Measurements from ENCODE around the gene C20orf204.
A peak's percentile ranks its signal among the peaks of the same experiment; 100 is the strongest.
"Not testable (repeated sequence)": the region's sequence is repeated elsewhere in the genome, so short reads cannot be mapped to it uniquely, and the experiment has no call there.

The C20orf204 gene

DNA sequence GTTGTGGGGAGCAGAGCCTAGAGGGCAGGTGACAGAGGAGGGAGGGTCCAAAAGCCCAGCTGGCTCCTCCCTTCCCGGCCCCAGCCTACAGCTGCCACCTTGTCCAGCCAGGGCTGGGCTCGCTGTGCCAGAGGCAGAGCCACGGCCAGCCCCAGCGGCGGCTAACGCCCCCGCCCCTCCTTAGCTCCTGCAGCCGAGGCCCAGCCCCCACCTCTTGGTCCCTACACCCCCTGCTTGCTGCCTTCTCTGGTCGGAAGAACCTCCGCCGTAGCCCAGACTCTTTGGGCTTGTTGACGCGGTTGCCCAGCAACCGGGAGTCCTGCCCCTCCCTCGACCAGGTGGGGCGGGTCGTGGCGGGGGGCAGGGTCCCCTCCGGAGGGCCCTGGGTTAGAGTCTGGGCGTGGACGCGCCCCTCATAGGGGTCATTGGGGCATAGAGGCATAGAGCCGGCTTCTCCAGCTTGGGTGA is 48.7 kb downstream of the C20orf204 start:
- DNase-seq: peak in 2 of 3 experiments; percentile 67 to 69

DNA sequence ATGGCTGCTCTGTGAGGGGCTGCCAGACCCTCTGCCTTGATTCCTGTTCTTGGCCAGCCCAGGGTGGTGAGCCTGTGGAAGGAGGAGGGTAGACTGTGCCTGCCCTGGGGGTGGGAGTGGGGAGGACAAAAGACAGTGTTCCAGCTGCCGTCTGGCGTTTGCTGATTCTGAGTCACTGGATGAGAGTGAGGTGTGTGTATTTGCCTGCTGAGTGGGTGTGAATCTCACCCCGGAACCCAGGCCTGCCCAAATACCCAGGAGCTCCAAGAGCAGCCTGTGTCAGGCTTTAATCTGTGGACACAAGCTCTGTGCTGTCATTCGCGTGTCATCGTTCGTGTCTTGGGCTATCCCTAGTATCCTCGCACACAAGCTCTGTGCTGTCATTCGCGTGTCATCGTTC is 50.8 kb downstream of the C20orf204 start:
- no peak for DNase-seq

DNA sequence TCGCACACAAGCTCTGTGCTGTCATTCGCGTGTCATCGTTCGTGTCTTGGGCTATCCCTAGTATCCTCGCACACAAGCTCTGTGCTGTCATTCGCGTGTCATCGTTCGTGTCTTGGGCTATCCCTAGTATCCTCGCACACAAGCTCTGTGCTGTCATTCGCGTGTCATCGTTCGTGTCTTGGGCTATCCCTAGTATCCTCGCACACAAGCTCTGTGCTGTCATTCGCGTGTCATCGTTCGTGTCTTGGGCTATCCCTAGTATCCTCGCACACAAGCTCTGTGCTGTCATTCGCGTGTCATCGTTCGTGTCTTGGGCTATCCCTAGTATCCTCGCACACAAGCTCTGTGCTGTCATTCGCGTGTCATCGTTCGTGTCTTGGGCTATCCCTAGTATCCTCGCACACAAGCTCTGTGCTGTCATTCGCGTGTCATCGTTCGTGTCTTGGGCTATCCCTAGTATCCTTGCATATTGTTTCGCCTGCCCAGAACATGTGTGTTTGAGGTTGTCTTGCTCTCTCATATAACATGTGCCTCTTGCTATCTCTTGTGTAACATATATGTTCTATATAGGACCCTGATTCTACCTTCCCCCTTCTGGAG is 51.3 kb downstream of the C20orf204 start:
- DNase-seq: not testable (repeated sequence)

DNA sequence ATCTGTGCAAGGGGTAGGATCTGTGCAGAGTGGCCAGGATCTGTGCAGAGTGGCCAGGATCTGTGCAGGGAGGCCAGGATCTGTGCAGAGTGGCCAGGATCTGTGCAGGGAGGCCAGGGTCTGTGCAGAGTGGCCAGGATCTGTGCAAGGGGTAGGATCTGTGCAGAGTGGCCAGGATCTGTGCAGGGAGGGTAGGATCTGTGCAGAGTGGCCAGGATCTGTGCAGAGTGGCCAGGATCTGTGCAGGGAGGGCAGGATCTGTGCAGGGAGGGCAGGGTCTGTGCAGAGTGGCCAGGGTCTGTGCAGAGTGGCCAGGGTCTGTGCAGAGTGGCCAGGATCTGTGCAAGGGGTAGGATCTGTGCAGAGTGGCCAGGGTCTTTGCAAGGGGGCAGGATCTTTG is 52.6 kb downstream of the C20orf204 start:
- DNase-seq: not testable (repeated sequence)

All from NCI-H1417 (cell line).